ENCODE data around the gene C1orf35. TPM values are rescaled to one million over a fixed set of nuclear protein-coding genes. Genes with fewer than 3 reads are reported as not detected.

The C1orf35 gene
- total and polyA plus RNA-seq, 2 experiments from 2014 or later: 14.0 to 67.6 TPM

- H3K4me3 Mint-ChIP-seq: no peak overlapping the region
- H3K9me3 Mint-ChIP-seq: peaks cover 11% of the 10 kb centered on the region
- H3K79me2 ChIP-seq (replicated peaks; ENCODE audit: insufficient read depth): peaks cover 94% of the 10 kb centered on the region
- no peaks in the 10 kb centered on the region for H3K27me3 ChIP-seq (ENCODE audit: insufficient read depth)
- no peaks in the 10 kb centered on the region for H3F3A ChIP-seq (replicated peaks; ENCODE audit: low read depth)
- H4K20me1 ChIP-seq (replicated peaks; ENCODE audit: insufficient read depth): peaks cover 90% of the 10 kb centered on the region
- TF ChIP-seq EZH2 (IDR thresholded peaks at IDR 0.05; ENCODE audit: low read depth, unreplicated experiment) (no peak), STAT1 (IDR thresholded peaks at IDR 0.05; ENCODE audit: unreplicated experiment) (no peak)
- peaks cover 28% of the 10 kb centered on the region for H3K4me1 Mint-ChIP-seq
- peaks cover 9% of the 10 kb centered on the region for H3K27me3 Mint-ChIP-seq (ENCODE audit: insufficient read depth, low read depth, poor library complexity)
- no peak overlapping the region for H3K27ac ChIP-seq (ENCODE audit: low read depth)
- H3K27ac Mint-ChIP-seq: no peak overlapping the region
- H3K36me3 Mint-ChIP-seq (ENCODE audit: low read depth): peaks cover 52% of the 10 kb centered on the region
- H3K4me3 ChIP-seq: no peak overlapping the region
- no peak overlapping the region for H3K4me2 ChIP-seq
- H3K36me3 ChIP-seq (ENCODE audit: insufficient read depth): no peaks in the 10 kb centered on the region
- no peaks in the 10 kb centered on the region; the same call in 1 of the 2 replicates for H3K4me1 ChIP-seq (ENCODE audit: insufficient read depth)
- no peak overlapping the region for H2AFZ ChIP-seq
- no peaks in the 10 kb centered on the region for H3K9me2 ChIP-seq (ENCODE audit: insufficient read depth)
- DNase-seq (ENCODE audit: low spot score) (no peak), ATAC-seq (no peak)
Measured at GRCh38 chr1:228092342-228093049, 10.6 kb downstream of the C1orf35 start.

DNA sequence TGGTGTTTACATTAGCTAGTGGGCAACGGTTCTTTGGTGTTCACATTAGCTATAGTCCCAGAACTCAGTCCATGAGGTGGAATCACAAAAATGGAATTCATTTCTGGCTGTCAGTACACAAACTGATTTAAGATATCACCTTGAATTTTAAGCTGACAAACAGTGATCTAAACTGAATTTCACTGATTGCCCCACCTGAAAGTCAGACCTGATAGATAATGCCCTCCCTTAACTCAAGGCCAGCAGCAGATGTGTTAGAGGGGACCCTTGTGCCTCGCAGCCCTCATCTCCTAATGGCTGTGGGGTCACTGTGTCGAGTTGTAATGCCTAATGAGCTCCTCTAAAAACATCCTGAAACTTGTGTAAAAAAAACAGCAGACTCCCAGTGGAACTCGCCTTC lies 12.0 kb downstream of the C1orf35 start:
- H3K27me3 Mint-ChIP-seq (ENCODE audit: insufficient read depth, low read depth, poor library complexity): peaks cover 5% of the 10 kb centered on the region
- no peak overlapping the region for H3K4me3 ChIP-seq
- H4K20me1 ChIP-seq (replicated peaks; ENCODE audit: insufficient read depth): peaks cover 98% of the 10 kb centered on the region
- ATAC-seq (no peak), DNase-seq (ENCODE audit: low spot score) (no peak)
- no peak overlapping the region for H3K4me2 ChIP-seq
- no peaks in the 10 kb centered on the region; the same call in 1 of the 2 replicates for H3K4me1 ChIP-seq (ENCODE audit: insufficient read depth)
- peaks cover 11% of the 10 kb centered on the region for H3K9me3 Mint-ChIP-seq
- H3K4me1 Mint-ChIP-seq: peaks cover 29% of the 10 kb centered on the region
- H3K36me3 Mint-ChIP-seq (ENCODE audit: low read depth): peaks cover 49% of the 10 kb centered on the region
- H3K27ac Mint-ChIP-seq: no peak overlapping the region
- no peak overlapping the region for H2AFZ ChIP-seq
- H3K79me2 ChIP-seq (replicated peaks; ENCODE audit: insufficient read depth): peaks cover 100% of the 10 kb centered on the region
- no peak overlapping the region for H3K4me3 Mint-ChIP-seq
- H3K27ac ChIP-seq (ENCODE audit: low read depth): no peak overlapping the region
- H3F3A ChIP-seq (replicated peaks; ENCODE audit: low read depth): no peaks in the 10 kb centered on the region
- TF ChIP-seq EZH2 (IDR thresholded peaks at IDR 0.05; ENCODE audit: low read depth, unreplicated experiment): no peak
- TF ChIP-seq ZNF331 (CRISPR knock-in tag; IDR thresholded peaks at IDR 0.05; ENCODE audit: low read depth): no peak
- TF ChIP-seq, protein P1, sequence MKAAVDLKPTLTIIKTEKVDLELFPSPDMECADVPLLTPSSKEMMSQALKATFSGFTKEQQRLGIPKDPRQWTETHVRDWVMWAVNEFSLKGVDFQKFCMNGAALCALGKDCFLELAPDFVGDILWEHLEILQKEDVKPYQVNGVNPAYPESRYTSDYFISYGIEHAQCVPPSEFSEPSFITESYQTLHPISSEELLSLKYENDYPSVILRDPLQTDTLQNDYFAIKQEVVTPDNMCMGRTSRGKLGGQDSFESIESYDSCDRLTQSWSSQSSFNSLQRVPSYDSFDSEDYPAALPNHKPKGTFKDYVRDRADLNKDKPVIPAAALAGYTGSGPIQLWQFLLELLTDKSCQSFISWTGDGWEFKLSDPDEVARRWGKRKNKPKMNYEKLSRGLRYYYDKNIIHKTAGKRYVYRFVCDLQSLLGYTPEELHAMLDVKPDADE (IDR thresholded peaks at IDR 0.05): no peak
- no peak for TF ChIP-seq ZNF462 (CRISPR knock-in tag; IDR thresholded peaks at IDR 0.05)
- TF ChIP-seq JUNB (IDR thresholded peaks at IDR 0.05; ENCODE audit: unreplicated experiment): no peak
- no peak for TF ChIP-seq STAT1 (IDR thresholded peaks at IDR 0.05; ENCODE audit: unreplicated experiment)
- TF ChIP-seq, protein P2, sequence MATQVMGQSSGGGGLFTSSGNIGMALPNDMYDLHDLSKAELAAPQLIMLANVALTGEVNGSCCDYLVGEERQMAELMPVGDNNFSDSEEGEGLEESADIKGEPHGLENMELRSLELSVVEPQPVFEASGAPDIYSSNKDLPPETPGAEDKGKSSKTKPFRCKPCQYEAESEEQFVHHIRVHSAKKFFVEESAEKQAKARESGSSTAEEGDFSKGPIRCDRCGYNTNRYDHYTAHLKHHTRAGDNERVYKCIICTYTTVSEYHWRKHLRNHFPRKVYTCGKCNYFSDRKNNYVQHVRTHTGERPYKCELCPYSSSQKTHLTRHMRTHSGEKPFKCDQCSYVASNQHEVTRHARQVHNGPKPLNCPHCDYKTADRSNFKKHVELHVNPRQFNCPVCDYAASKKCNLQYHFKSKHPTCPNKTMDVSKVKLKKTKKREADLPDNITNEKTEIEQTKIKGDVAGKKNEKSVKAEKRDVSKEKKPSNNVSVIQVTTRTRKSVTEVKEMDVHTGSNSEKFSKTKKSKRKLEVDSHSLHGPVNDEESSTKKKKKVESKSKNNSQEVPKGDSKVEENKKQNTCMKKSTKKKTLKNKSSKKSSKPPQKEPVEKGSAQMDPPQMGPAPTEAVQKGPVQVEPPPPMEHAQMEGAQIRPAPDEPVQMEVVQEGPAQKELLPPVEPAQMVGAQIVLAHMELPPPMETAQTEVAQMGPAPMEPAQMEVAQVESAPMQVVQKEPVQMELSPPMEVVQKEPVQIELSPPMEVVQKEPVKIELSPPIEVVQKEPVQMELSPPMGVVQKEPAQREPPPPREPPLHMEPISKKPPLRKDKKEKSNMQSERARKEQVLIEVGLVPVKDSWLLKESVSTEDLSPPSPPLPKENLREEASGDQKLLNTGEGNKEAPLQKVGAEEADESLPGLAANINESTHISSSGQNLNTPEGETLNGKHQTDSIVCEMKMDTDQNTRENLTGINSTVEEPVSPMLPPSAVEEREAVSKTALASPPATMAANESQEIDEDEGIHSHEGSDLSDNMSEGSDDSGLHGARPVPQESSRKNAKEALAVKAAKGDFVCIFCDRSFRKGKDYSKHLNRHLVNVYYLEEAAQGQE (IDR thresholded peaks at IDR 0.05; ENCODE audit: unreplicated experiment): no peak
- TF ChIP-seq CREB1 (CRISPR knock-in tag; IDR thresholded peaks at IDR 0.05; ENCODE audit: low read depth): no peak
- H3K36me3 ChIP-seq (ENCODE audit: insufficient read depth): no peaks in the 10 kb centered on the region
- H3K9me2 ChIP-seq (ENCODE audit: insufficient read depth): no peaks in the 10 kb centered on the region
- H3K27me3 ChIP-seq (ENCODE audit: insufficient read depth): no peaks in the 10 kb centered on the region
